ENCODE measurements around the gene TESPA1.
A peak's percentile ranks its signal among the peaks of the same experiment; 100 is the strongest.

Gene TESPA1

GRCh38 chr12:54941659-54942058 lies 42.9 kb downstream of the TESPA1 start:
- DNase-seq: no peak

- DNase-seq: no peak
Measured at GRCh38 chr12:54940727-54941315, 43.7 kb downstream of the TESPA1 start.

GRCh38 chr12:54937929-54938328 lies 46.6 kb downstream of the TESPA1 start:
- DNase-seq: no peak

GRCh38 chr12:54937376-54937775 lies 47.2 kb downstream of the TESPA1 start:
- DNase-seq: no peak

- no peak for DNase-seq
Measured at GRCh38 chr12:54936736-54937135, 47.8 kb downstream of the TESPA1 start.

GRCh38 chr12:54935235-54935951 lies 49.2 kb downstream of the TESPA1 start:
- DNase-seq: peak; percentile 1

- no peak for DNase-seq
Measured at GRCh38 chr12:54934419-54934818, 50.1 kb downstream of the TESPA1 start.

- no peak for DNase-seq
Measured at GRCh38 chr12:54933376-54933775, 51.2 kb downstream of the TESPA1 start.

GRCh38 chr12:54932691-54933090 lies 51.9 kb downstream of the TESPA1 start:
- no peak for DNase-seq

GRCh38 chr12:54932038-54932437 lies 52.5 kb downstream of the TESPA1 start:
- no peak for DNase-seq

- no peak for DNase-seq
Measured at GRCh38 chr12:54929998-54930397, 54.6 kb downstream of the TESPA1 start.

- DNase-seq: no peak
Measured at GRCh38 chr12:54926246-54926645, 58.3 kb downstream of the TESPA1 start.

GRCh38 chr12:54924972-54925707 lies 59.4 kb downstream of the TESPA1 start:
- no peak for DNase-seq

- DNase-seq: no peak
Measured at GRCh38 chr12:54917001-54917488, 67.5 kb downstream of the TESPA1 start.
